Measurements from ENCODE around the gene RBMS1. TPM values are rescaled to one million over a fixed set of nuclear protein-coding genes. Genes with fewer than 3 reads are reported as not detected.

RBMS1 gene
- total and polyA plus RNA-seq, 2 donors (not counting 1 experiment from before 2014, with no cell fraction given): 18.0 to 36.7 TPM

GRCh38 chr2:160238392-160238791 lies 255.2 kb downstream of the RBMS1 start:
- no peak overlapping the region for H3K4me3 Mint-ChIP-seq
- H3K27ac ChIP-seq (ENCODE audit: low read length in 2 of 2): no peak overlapping the region
- TF ChIP-seq EZH2 (IDR thresholded peaks at IDR 0.05; ENCODE audit: borderline replicate concordance, insufficient read depth, low read depth, low read length, poor library complexity, severe bottlenecking) (no peak), CTCF (IDR thresholded peaks at IDR 0.05) (no peak)
- H3K9ac ChIP-seq (ENCODE audit: low read length): no peak overlapping the region
- H3K27me3 ChIP-seq (replicated peaks in 1 of 4; ENCODE audit: control extremely low read depth in 1 of 4, control insufficient read depth in 3 of 4, insufficient read depth in 4 of 4, low read length in 3 of 4): peaks cover 0 to 3% (median 0%) of the 10 kb centered on the region in 4 experiments
- H3K9me3 ChIP-seq (ENCODE audit: control extremely low read depth in 1 of 3, control insufficient read depth in 2 of 3, insufficient read depth in 1 of 3, low read length in 2 of 3): no peaks in the 10 kb centered on the region
- no peak for ATAC-seq (ENCODE audit: low read depth)
- no peaks in the 10 kb centered on the region for H3K79me2 ChIP-seq (ENCODE audit: control insufficient read depth, insufficient read depth, low read length)
- CTCF ChIA-PET: no interaction called here
- no peak for DNase-seq
- H4K20me1 ChIP-seq (ENCODE audit: control insufficient read depth, insufficient read depth, low read length, poor library complexity, severe bottlenecking): no peaks in the 10 kb centered on the region
- H3K4me2 ChIP-seq (replicated peaks; ENCODE audit: low read depth, low read length, poor library complexity, severe bottlenecking): no peak overlapping the region
- H3K4me1 ChIP-seq (ENCODE audit: control insufficient read depth in 2 of 2, insufficient read depth in 2 of 2, low read length in 2 of 2): no peaks in the 10 kb centered on the region
- WGBS (ENCODE audit: insufficient coverage): 89% methylated on average over 3 of the region's 4 CpGs
- intact Hi-C loops (cut with micrococcal nuclease): no loop called here
- no peak overlapping the region for H3K4me3 ChIP-seq (ENCODE audit: control extremely low read depth in 1 of 5, extremely low read depth in 1 of 5, insufficient read depth in 1 of 5, low read depth in 2 of 5, low read length in 4 of 5)
- no peak overlapping the region for H3K27ac Mint-ChIP-seq
- H3K36me3 ChIP-seq (replicated peaks in 1 of 2; ENCODE audit: control extremely low read depth in 1 of 2, control insufficient read depth in 1 of 2, extremely low read depth in 1 of 2, insufficient read depth in 2 of 2, low read length in 1 of 2): no peaks in the 10 kb centered on the region
- peaks cover 9% of the 10 kb centered on the region for H3K27me3 Mint-ChIP-seq
- no peaks in the 10 kb centered on the region for H3K4me1 Mint-ChIP-seq
- H3K9me3 Mint-ChIP-seq (ENCODE audit: insufficient read depth): no peaks in the 10 kb centered on the region
- POLR2A ChIA-PET: no interaction called here
- H2AFZ ChIP-seq (ENCODE audit: insufficient read depth, low read depth, low read length, poor library complexity, severe bottlenecking): no peak overlapping the region

- H3K36me3 ChIP-seq (replicated peaks in 1 of 2; ENCODE audit: control extremely low read depth in 1 of 2, control insufficient read depth in 1 of 2, extremely low read depth in 1 of 2, insufficient read depth in 2 of 2, low read length in 1 of 2): no peaks in the 10 kb centered on the region
- ChIA-PET POLR2A (no interaction called here), CTCF (interaction anchor here (2.0 kb wide), 1 partner anchor 19 kb away, joined by 4 read pairs; no protein-coding TSS in a partner anchor)
- WGBS (ENCODE audit: insufficient coverage): 73% methylated on average over 2 of the region's 3 CpGs
- Mint-ChIP-seq H3K4me3 (no peak overlapping the region), H3K9me3 (ENCODE audit: insufficient read depth) (no peaks in the 10 kb centered on the region), H3K27me3 (peaks cover 7% of the 10 kb centered on the region), H3K4me1 (no peaks in the 10 kb centered on the region), H3K27ac (no peak overlapping the region)
- no peaks in the 10 kb centered on the region for H3K79me2 ChIP-seq (ENCODE audit: control insufficient read depth, insufficient read depth, low read length)
- DNase-seq (no peak), ATAC-seq (ENCODE audit: low read depth) (no peak)
- H3K9ac ChIP-seq (ENCODE audit: low read length): no peak overlapping the region
- no peaks in the 10 kb centered on the region for H3K4me1 ChIP-seq (ENCODE audit: control insufficient read depth in 2 of 2, insufficient read depth in 2 of 2, low read length in 2 of 2)
- H3K27me3 ChIP-seq (replicated peaks in 1 of 4; ENCODE audit: control extremely low read depth in 1 of 4, control insufficient read depth in 3 of 4, insufficient read depth in 4 of 4, low read length in 3 of 4): no peaks in the 10 kb centered on the region
- no peaks in the 10 kb centered on the region for H4K20me1 ChIP-seq (ENCODE audit: control insufficient read depth, insufficient read depth, low read length, poor library complexity, severe bottlenecking)
- H3K4me2 ChIP-seq (replicated peaks; ENCODE audit: low read depth, low read length, poor library complexity, severe bottlenecking): no peak overlapping the region
- H2AFZ ChIP-seq (ENCODE audit: insufficient read depth, low read depth, low read length, poor library complexity, severe bottlenecking): no peak overlapping the region
- H3K27ac ChIP-seq (ENCODE audit: low read length in 2 of 2): no peak overlapping the region
- intact Hi-C loops (cut with micrococcal nuclease): no loop called here
- no peak for TF ChIP-seq CTCF (IDR thresholded peaks at IDR 0.05)
- TF ChIP-seq EZH2 (IDR thresholded peaks at IDR 0.05; ENCODE audit: borderline replicate concordance, insufficient read depth, low read depth, low read length, poor library complexity, severe bottlenecking): no peak
- no peak overlapping the region for H3K4me3 ChIP-seq (ENCODE audit: control extremely low read depth in 1 of 5, extremely low read depth in 1 of 5, insufficient read depth in 1 of 5, low read depth in 2 of 5, low read length in 4 of 5)
- no peaks in the 10 kb centered on the region for H3K9me3 ChIP-seq (ENCODE audit: control extremely low read depth in 1 of 3, control insufficient read depth in 2 of 3, insufficient read depth in 1 of 3, low read length in 2 of 3)
Measured at GRCh38 chr2:160232905-160233475, 260.6 kb downstream of the RBMS1 start.
